ENCODE data around the gene NRCAM.

Gene NRCAM

GRCh38 chr7:108101759-108102158, 354.5 kb downstream of the NRCAM start:
- H3K4me3 ChIP-seq (ENCODE audit: low read depth, low read length) = no peak overlapping the region
- TF ChIP-seq CTCF (IDR thresholded peaks at IDR 0.05; ENCODE audit: low read depth, low read length) = no peak
- in situ Hi-C loops (cut with HindIII; ENCODE audit: low sequenced_read_pairs) = no loop called here
- DNase-seq (ENCODE audit: low read depth, low spot score) = no peak

GRCh38 chr7:108099713-108100112, 356.5 kb downstream of the NRCAM start:
- DNase-seq (ENCODE audit: low read depth, low spot score) = no peak
- in situ Hi-C loops (cut with HindIII; ENCODE audit: low sequenced_read_pairs) = no loop called here
- no peak for TF ChIP-seq CTCF (IDR thresholded peaks at IDR 0.05; ENCODE audit: low read depth, low read length)
- H3K4me3 ChIP-seq (ENCODE audit: low read depth, low read length) = no peak overlapping the region

GRCh38 chr7:108097703-108098102, 358.5 kb downstream of the NRCAM start:
- peak; percentile 37 for TF ChIP-seq CTCF (IDR thresholded peaks at IDR 0.05; ENCODE audit: low read depth, low read length)
- in situ Hi-C loops (cut with HindIII; ENCODE audit: low sequenced_read_pairs) = no loop called here
- no peak overlapping the region for H3K4me3 ChIP-seq (ENCODE audit: low read depth, low read length)
- no peak for DNase-seq (ENCODE audit: low read depth, low spot score)
